ENCODE results near the gene BTNL9. TPM values are rescaled to one million over a fixed set of nuclear protein-coding genes. Genes with fewer than 3 reads are reported as not detected.

Gene BTNL9
- total RNA-seq, 4 donors from 2014 or later, result 14.5 to 28.6 (median 20.1) TPM

DNA sequence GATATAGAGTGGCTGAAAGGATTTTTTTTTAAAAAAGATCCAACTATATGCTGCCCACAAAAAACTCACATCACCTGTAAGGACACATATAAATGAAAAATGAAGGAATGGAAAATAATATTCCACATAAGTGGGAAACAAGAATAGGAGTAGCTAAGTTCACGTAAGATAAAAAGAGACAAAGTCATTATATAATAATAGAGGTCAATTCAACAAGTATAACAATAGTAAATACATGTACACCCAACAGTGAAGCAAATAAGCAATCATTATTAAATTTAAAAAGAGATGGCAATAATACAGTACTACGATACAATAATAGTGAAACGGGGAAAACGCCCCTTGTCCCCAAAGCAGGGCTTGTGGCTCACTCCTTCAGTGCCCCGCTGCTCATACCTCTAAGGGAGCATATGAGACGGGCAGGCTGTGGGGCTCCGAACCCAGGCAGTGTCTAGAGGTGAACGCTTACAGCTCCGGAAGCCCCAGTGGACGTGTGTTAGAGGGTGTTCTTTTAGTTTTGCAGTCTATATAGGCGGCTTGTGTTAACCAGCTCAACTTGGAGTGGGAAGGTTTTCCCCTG lies 12.5 kb upstream of the BTNL9 start:
- intact Hi-C loops (cut with DNase I; ENCODE audit: low total_unique reads) (no loop called here), in situ Hi-C loops (cut with MboI; ENCODE audit: low sequenced_read_pairs in 4 of 4) (no loop called here)
- H3K4me1 ChIP-seq, result no peaks in the 10 kb centered on the region
- H3K27me3 ChIP-seq, result peaks cover 0 to 3% (median 0%) of the 10 kb centered on the region in 3 donors
- DNase-seq (no peak), ATAC-seq (no peak)
- TF ChIP-seq POLR2A (IDR thresholded peaks at IDR 0.05), result no peak
- TF ChIP-seq, protein P1, sequence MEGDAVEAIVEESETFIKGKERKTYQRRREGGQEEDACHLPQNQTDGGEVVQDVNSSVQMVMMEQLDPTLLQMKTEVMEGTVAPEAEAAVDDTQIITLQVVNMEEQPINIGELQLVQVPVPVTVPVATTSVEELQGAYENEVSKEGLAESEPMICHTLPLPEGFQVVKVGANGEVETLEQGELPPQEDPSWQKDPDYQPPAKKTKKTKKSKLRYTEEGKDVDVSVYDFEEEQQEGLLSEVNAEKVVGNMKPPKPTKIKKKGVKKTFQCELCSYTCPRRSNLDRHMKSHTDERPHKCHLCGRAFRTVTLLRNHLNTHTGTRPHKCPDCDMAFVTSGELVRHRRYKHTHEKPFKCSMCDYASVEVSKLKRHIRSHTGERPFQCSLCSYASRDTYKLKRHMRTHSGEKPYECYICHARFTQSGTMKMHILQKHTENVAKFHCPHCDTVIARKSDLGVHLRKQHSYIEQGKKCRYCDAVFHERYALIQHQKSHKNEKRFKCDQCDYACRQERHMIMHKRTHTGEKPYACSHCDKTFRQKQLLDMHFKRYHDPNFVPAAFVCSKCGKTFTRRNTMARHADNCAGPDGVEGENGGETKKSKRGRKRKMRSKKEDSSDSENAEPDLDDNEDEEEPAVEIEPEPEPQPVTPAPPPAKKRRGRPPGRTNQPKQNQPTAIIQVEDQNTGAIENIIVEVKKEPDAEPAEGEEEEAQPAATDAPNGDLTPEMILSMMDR (IDR thresholded peaks at IDR 0.05 in 4 of 5, conservative IDR thresholded peaks at IDR 0.05 in 1 of 5), result no peak
- H3K9me3 ChIP-seq, result peaks cover 0 to 6% (median 0%) of the 10 kb centered on the region in 3 donors
- no peak overlapping the region for H3K4me3 ChIP-seq
- no peak overlapping the region for H3K27ac ChIP-seq
- no peaks in the 10 kb centered on the region for H3K36me3 ChIP-seq

GRCh38 chr5:181028032-181028819 lies 11.8 kb upstream of the BTNL9 start:
- ATAC-seq (no peak), DNase-seq (no peak)
- H3K4me1 ChIP-seq, result no peaks in the 10 kb centered on the region
- in situ Hi-C loops (cut with MboI; ENCODE audit: low sequenced_read_pairs in 4 of 4), result no loop called here
- H3K36me3 ChIP-seq, result no peaks in the 10 kb centered on the region
- no peak overlapping the region for H3K4me3 ChIP-seq
- no peak for TF ChIP-seq POLR2A (IDR thresholded peaks at IDR 0.05)
- TF ChIP-seq, protein P1 (IDR thresholded peaks at IDR 0.05 in 4 of 5, conservative IDR thresholded peaks at IDR 0.05 in 1 of 5), result no peak
- H3K27me3 ChIP-seq, result peaks cover 0 to 3% (median 0%) of the 10 kb centered on the region in 3 donors
- H3K27ac ChIP-seq, result no peak overlapping the region
- peaks cover 0 to 6% (median 0%) of the 10 kb centered on the region in 3 donors for H3K9me3 ChIP-seq
- intact Hi-C loops (cut with DNase I; ENCODE audit: low total_unique reads), result no loop called here

- no peak overlapping the region for H3K4me3 ChIP-seq
- no peak for TF ChIP-seq POLR2A (IDR thresholded peaks at IDR 0.05)
- TF ChIP-seq, protein P1 (IDR thresholded peaks at IDR 0.05 in 4 of 5, conservative IDR thresholded peaks at IDR 0.05 in 1 of 5), result no peak
- no peak for ATAC-seq
- no peak overlapping the region for H3K27ac ChIP-seq
- intact Hi-C loops (cut with DNase I; ENCODE audit: low total_unique reads), result no loop called here
- H3K4me1 ChIP-seq, result no peaks in the 10 kb centered on the region
- no peaks in the 10 kb centered on the region for H3K36me3 ChIP-seq
- no peaks in the 10 kb centered on the region for H3K9me3 ChIP-seq
- in situ Hi-C loops (cut with MboI; ENCODE audit: low sequenced_read_pairs in 4 of 4), result no loop called here
- DNase-seq, result no peak
- no peaks in the 10 kb centered on the region for H3K27me3 ChIP-seq
Measured at GRCh38 chr5:181031716-181032115, 8.3 kb upstream of the BTNL9 start.

- no peak for TF ChIP-seq POLR2A (IDR thresholded peaks at IDR 0.05)
- TF ChIP-seq, protein P1 (IDR thresholded peaks at IDR 0.05 in 4 of 5, conservative IDR thresholded peaks at IDR 0.05 in 1 of 5), result no peak
- ATAC-seq, result no peak
Measured at GRCh38 chr5:181035991-181036815, 3.9 kb upstream of the BTNL9 start.

More at GRCh38 chr5:181035991-181036815, 3.9 kb upstream of the BTNL9 start:
- no peaks in the 10 kb centered on the region for H3K9me3 ChIP-seq
- in situ Hi-C loops (cut with MboI; ENCODE audit: low sequenced_read_pairs in 4 of 4) (no loop called here), intact Hi-C loops (cut with DNase I; ENCODE audit: low total_unique reads) (no loop called here)
- H3K4me1 ChIP-seq, result no peaks in the 10 kb centered on the region
- no peak for DNase-seq
- no peak overlapping the region for H3K4me3 ChIP-seq
- no peaks in the 10 kb centered on the region for H3K36me3 ChIP-seq
- H3K27me3 ChIP-seq, result no peaks in the 10 kb centered on the region
- no peak overlapping the region for H3K27ac ChIP-seq
